NCI-H2029 treated with DMSO at 0.1 percent for 48 hours (cell line): Measurements from ENCODE around the gene EXOSC7.

Source experiments
- DNase-seq: peaks from one replicate; lab custom pipeline; 2025; lab: John Stamatoyannopoulos, UW

The EXOSC7 gene

GRCh38 chr3:44993471-44994205 is 17.6 kb downstream of the EXOSC7 start:
- no peak for DNase-seq

GRCh38 chr3:44995142-44995770 is 19.2 kb downstream of the EXOSC7 start:
- peak; percentile 70 for DNase-seq

- no peak for DNase-seq
These were observed 20.5 kb downstream of the EXOSC7 start for GRCh38 chr3:44996556-44996969.

GRCh38 chr3:44999782-45000181 is 23.7 kb downstream of the EXOSC7 start:
- peak; percentile 27 for DNase-seq

GRCh38 chr3:45000823-45001222 is 24.8 kb downstream of the EXOSC7 start:
- no peak for DNase-seq

GRCh38 chr3:45001738-45002137 is 25.7 kb downstream of the EXOSC7 start:
- DNase-seq: no peak

- no peak for DNase-seq
These were observed 26.2 kb downstream of the EXOSC7 start for GRCh38 chr3:45002139-45002660.

GRCh38 chr3:45002720-45003119 is 26.7 kb downstream of the EXOSC7 start:
- no peak for DNase-seq

GRCh38 chr3:45003406-45003805 is 27.4 kb downstream of the EXOSC7 start:
- DNase-seq: no peak

- DNase-seq: no peak
These were observed 27.8 kb downstream of the EXOSC7 start for GRCh38 chr3:45003859-45004258.

- no peak for DNase-seq
These were observed 31.0 kb downstream of the EXOSC7 start for GRCh38 chr3:45007091-45007490.

- DNase-seq: no peak
These were observed 32.1 kb downstream of the EXOSC7 start for GRCh38 chr3:45008117-45008516.

GRCh38 chr3:45009868-45010267 is 33.8 kb downstream of the EXOSC7 start:
- no peak for DNase-seq

- DNase-seq: no peak
These were observed 34.8 kb downstream of the EXOSC7 start for GRCh38 chr3:45010811-45011333.

GRCh38 chr3:45011756-45012508 is 35.9 kb downstream of the EXOSC7 start:
- DNase-seq: no peak

GRCh38 chr3:45012577-45012976 is 36.5 kb downstream of the EXOSC7 start:
- DNase-seq: no peak

GRCh38 chr3:45016916-45017315 is 40.9 kb downstream of the EXOSC7 start:
- DNase-seq: no peak

- no peak for DNase-seq
These were observed 41.8 kb downstream of the EXOSC7 start for GRCh38 chr3:45017821-45018220.

GRCh38 chr3:45020534-45020933 is 44.5 kb downstream of the EXOSC7 start:
- DNase-seq: no peak

GRCh38 chr3:45021524-45022297 is 45.7 kb downstream of the EXOSC7 start:
- DNase-seq: no peak

GRCh38 chr3:45023675-45024074 is 47.6 kb downstream of the EXOSC7 start:
- no peak for DNase-seq
